Adrenal gland (tissue), 12 donors: ENCODE results near the gene FBXO24. TPM values are rescaled to one million over a fixed set of nuclear protein-coding genes. Genes with fewer than 3 reads are reported as not detected.

Experiments used
- DNase-seq, 7 donors: peaks; one replicate each; pipeline ENCODE4 v3.0.0-alpha.2; 2019 to 2020
- H3K27ac ChIP-seq, 5 donors: fragments of 200-600 bp; sonication (generic) in 4 of 5; 1 replicate in 3 of 5; 2 replicates in 2 of 5; pipeline versions ENCODE4 v1.5.1 to v1.8.0; 2016 to 2020; ENCODE audit warnings: mild to moderate bottlenecking in 1 of 5
- H3K27me3 ChIP-seq: fragments of 200-600 bp; 2 replicates; pipeline ENCODE4 v1.8.0; 2021
- H3K36me3 ChIP-seq, 2 donors: fragments of 200-600 bp; replicated peaks in 1 of 2; 1 replicate in 1 of 2; 2 replicates in 1 of 2; pipeline versions ENCODE4 v1.5.1 to v1.8.0; 2018 to 2022
- H3K4me1 ChIP-seq, 2 donors: fragments of 200-600 bp; replicated peaks in 1 of 2; 1 replicate in 1 of 2; 2 replicates in 1 of 2; pipeline versions ENCODE4 v1.5.1 to v1.8.0; 2018 to 2021
- H3K4me3 ChIP-seq, 4 donors: fragments of 200-600 bp; sonication (generic) in 3 of 4; one replicate each; pipeline ENCODE4 v1.5.1; 2016 to 2018
- H3K9me3 ChIP-seq, 3 donors: fragments of 200-600 bp; sonication (generic) in 1 of 3; replicated peaks in 1 of 3; 1 replicate in 2 of 3; 2 replicates in 1 of 3; pipeline versions ENCODE4 v1.5.1 to v1.8.0; 2016 to 2021
- POLR2A ChIP-seq, 2 donors: fragments of 450-650 bp; IDR thresholded peaks; one replicate each; pipeline ENCODE4 v1.6.1; 2017; ENCODE audit warnings: antibody characterized with exemption in 2 of 2, mild to moderate bottlenecking in 2 of 2, moderate library complexity in 1 of 2
- WGBS, 4 donors: extraction: QIAGEN DNeasy Blood & Tissue Kit in 2 of 4; methylation state at CpG; one replicate each; pipeline versions ENCODE4 v1.1.5 to v1.1.7; 2013 to 2017; 5-methylcytosine and 5-hydroxymethylcytosine counted together
- intact Hi-C, 2 donors: fragments of 100-400 bp; cut with DNase I; formaldehyde crosslinking; loops; one replicate each; pipeline versions ENCODE4 v1.14.1 to v1.15.0; 2022 to 2023
- polyA plus RNA-seq, 3 donors: library from polyadenylated mRNA; stranded (reverse); fragments of 200-250 nt in 2 of 3; fragments of 350-450 nt in 1 of 3; fragmentation: Illumina TruSeq in 1 of 3; extraction: RNeasy Lipid Tissue Mini Kit (QIAGEN cat#74804) in 1 of 3; gene quantifications; one replicate each; pipeline ENCODE4 v1.2.3, GENCODE V29; 2013 to 2014
- total RNA-seq, 9 donors: library from RNA; depleted of rRNA in 4 of 9; stranded (reverse); fragments of >200 nt in 4 of 9; fragments of 120-200 nt in 1 of 9; fragmentation: NEBNext Ultra II Directional in 1 of 9; extraction: Animal tissue kit (Norgen Biotek cat#: 25700) in 1 of 9; gene quantifications; one replicate each; pipeline versions ENCODE4 v1.1.0 to v1.2.4, GENCODE V29; 2013 to 2023
- TF ChIP-seq, protein P1 (sequence below), 6 experiments: fragments of 450-650 bp in 4 of 6; fragments of 200-600 bp in 2 of 6; sonication (generic) in 1 of 6; IDR thresholded peaks; 1 replicate in 5 of 6; 2 replicates in 1 of 6; pipeline versions ENCODE4 v1.5.1 to v1.8.0; 2016 to 2021; ENCODE audit warnings: antibody characterized with exemption in 6 of 6, mild to moderate bottlenecking in 2 of 6, moderate library complexity in 1 of 6
- donor health status: healthy with polysubstance abuse.
- donor health status: Bipolar disorder and iron deficiency.
- donor health status: DM: yes; HTN: yes; CAD: no.
- donor health status: DM: no; HTN: no; CAD: no.
- donor health status: DM: no; HTN: no; CAD: no.
- donor health status: DM: yes; HTN: yes; CAD: no.

FBXO24 gene
- total and polyA plus RNA-seq, 12 donors = 0.16 to 2.8 (median 0.89) TPM; not detected in 2

- Histone ChIP-seq H3K9me3 (no peaks in the 10 kb centered on the region), H3K36me3 (no peaks in the 10 kb centered on the region), H3K27me3 (no peaks in the 10 kb centered on the region), H3K4me1 (peaks cover 14 to 16% of the 10 kb centered on the region in 2 donors), H3K27ac (peak overlapping the region in 3 of 5 donors; percentile 3 to 68 (median 60)), H3K4me3 (peak overlapping the region in 2 of 4 donors; percentile 45 to 57)
- no peak for TF ChIP-seq POLR2A (IDR thresholded peaks at IDR 0.05)
- TF ChIP-seq, protein P1, sequence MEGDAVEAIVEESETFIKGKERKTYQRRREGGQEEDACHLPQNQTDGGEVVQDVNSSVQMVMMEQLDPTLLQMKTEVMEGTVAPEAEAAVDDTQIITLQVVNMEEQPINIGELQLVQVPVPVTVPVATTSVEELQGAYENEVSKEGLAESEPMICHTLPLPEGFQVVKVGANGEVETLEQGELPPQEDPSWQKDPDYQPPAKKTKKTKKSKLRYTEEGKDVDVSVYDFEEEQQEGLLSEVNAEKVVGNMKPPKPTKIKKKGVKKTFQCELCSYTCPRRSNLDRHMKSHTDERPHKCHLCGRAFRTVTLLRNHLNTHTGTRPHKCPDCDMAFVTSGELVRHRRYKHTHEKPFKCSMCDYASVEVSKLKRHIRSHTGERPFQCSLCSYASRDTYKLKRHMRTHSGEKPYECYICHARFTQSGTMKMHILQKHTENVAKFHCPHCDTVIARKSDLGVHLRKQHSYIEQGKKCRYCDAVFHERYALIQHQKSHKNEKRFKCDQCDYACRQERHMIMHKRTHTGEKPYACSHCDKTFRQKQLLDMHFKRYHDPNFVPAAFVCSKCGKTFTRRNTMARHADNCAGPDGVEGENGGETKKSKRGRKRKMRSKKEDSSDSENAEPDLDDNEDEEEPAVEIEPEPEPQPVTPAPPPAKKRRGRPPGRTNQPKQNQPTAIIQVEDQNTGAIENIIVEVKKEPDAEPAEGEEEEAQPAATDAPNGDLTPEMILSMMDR (IDR thresholded peaks at IDR 0.05) = no peak
- intact Hi-C loops = no loop called here
- DNase-seq = peak; percentile 68 to 80 (median 71)
- WGBS, 4 donors = 12 to 44% (median 27%) methylated on average over 31 to 68 of the region's 68 CpGs
Measured at GRCh38 chr7:100604976-100605911, 19.1 kb downstream of the FBXO24 start.

DNA sequence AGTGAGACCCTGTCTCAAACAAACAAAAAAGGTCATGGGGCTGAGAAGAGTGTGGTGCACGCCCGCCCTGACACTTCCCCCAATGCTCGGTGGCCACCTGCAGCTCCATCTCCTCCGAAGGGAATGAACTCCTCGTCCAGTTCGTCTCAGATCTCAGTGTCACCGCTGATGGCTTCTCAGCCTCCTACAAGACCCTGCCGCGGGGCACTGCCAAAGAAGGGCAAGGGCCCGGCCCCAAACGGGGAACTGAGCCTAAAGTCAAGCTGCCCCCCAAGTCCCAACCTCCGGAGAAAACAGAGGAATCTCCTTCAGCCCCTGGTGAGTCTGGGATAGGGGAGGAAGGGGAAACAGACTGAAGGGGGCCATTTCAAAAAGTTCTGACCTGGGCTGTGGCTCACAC lies 20.2 kb downstream of the FBXO24 start:
- peaks cover 14 to 16% of the 10 kb centered on the region in 2 donors for H3K4me1 ChIP-seq
- 89 to 95% (median 92%) methylated on average over 3 to 12 of the region's 12 CpGs for WGBS, 4 donors
- no peaks in the 10 kb centered on the region for H3K9me3 ChIP-seq
- no peak overlapping the region for H3K27ac ChIP-seq
- no peak overlapping the region for H3K4me3 ChIP-seq
- DNase-seq = no peak
- intact Hi-C loops = no loop called here
- H3K36me3 ChIP-seq = no peaks in the 10 kb centered on the region
- H3K27me3 ChIP-seq = no peaks in the 10 kb centered on the region
- no peak for TF ChIP-seq POLR2A (IDR thresholded peaks at IDR 0.05)
- TF ChIP-seq, protein P1 (IDR thresholded peaks at IDR 0.05) = no peak

- intact Hi-C loops = no loop called here
- no peaks in the 10 kb centered on the region for H3K27me3 ChIP-seq
- no peaks in the 10 kb centered on the region for H3K9me3 ChIP-seq
- TF ChIP-seq POLR2A (IDR thresholded peaks at IDR 0.05) = no peak
- TF ChIP-seq, protein P1 (IDR thresholded peaks at IDR 0.05) = no peak
- no peak overlapping the region for H3K27ac ChIP-seq
- WGBS, 4 donors = 87 to 94% (median 92%) methylated on average over 8 of the region's 8 CpGs
- H3K36me3 ChIP-seq = no peaks in the 10 kb centered on the region
- H3K4me1 ChIP-seq = peaks cover 14 to 16% of the 10 kb centered on the region in 2 donors
- DNase-seq = no peak
- H3K4me3 ChIP-seq = no peak overlapping the region
Measured at GRCh38 chr7:100607111-100607510, 21.0 kb downstream of the FBXO24 start.

DNA sequence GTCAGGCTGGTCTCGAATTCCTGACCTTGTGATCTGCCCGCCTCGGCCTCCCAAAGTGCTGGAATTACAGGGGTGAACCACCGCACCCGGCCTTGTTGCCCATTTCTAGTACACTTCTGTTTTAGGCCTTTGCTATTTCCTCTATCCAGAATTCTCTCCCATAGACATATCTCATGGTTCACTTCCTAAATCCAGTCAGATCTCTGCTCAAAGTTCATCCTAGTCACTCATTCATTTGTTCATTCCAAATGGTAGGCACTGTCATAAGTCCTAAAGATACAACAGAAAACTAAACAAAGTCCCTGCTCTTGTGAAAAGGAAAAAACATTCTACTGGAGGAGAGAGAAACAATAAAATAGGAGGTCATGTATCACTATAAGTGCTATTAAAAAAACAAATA lies 23.8 kb downstream of the FBXO24 start:
- peaks cover 18 to 24% of the 10 kb centered on the region in 2 donors for H3K4me1 ChIP-seq
- H3K27ac ChIP-seq = no peak overlapping the region
- intact Hi-C loops = no loop called here
- H3K9me3 ChIP-seq = no peaks in the 10 kb centered on the region
- no peaks in the 10 kb centered on the region for H3K27me3 ChIP-seq
- no peak for TF ChIP-seq POLR2A (IDR thresholded peaks at IDR 0.05)
- TF ChIP-seq, protein P1 (IDR thresholded peaks at IDR 0.05) = no peak
- no peak overlapping the region for H3K4me3 ChIP-seq
- H3K36me3 ChIP-seq = no peaks in the 10 kb centered on the region
- DNase-seq = no peak
- 86 to 89% (median 86%) methylated on average over 5 of the region's 5 CpGs for WGBS, 4 donors
